A549 (cell line): Measurements from ENCODE around the gene PRKAG2. TPM values are rescaled to one million over a fixed set of nuclear protein-coding genes. Genes with fewer than 3 reads are reported as not detected.

ENCODE experiments used
- ATAC-seq, 2 experiments: fragments of 200-7000 bp in 1 of 2; fragments of >200 bp in 1 of 2; cut with Nextera tagmentation in 1 of 2; cut with Tn5 transposase in 1 of 2; 3 replicates each; pipeline versions ENCODE4 v1.8.0 to v1.9.1; 2018 to 2020; ENCODE audit warnings: mild to moderate bottlenecking in 1 of 2, moderate library complexity in 1 of 2
- CTCF ChIA-PET: fragments of 300-600 bp; sonication (Branson Sonifier 250); formaldehyde crosslinking; extraction: SDS; loops from one replicate; lab custom pipeline; 2021; ENCODE audit warnings: antibody characterized with exemption, inconsistent platforms; lab: Yijun Ruan, JAX
- POLR2A ChIA-PET: fragments of 350-600 bp; formaldehyde crosslinking; extraction: SDS; loops from one replicate; lab custom pipeline; 2021; ENCODE audit warnings: antibody characterized with exemption, inconsistent platforms; lab: Yijun Ruan, JAX
- DNase-seq, 2 experiments: peaks; one replicate each; pipeline versions ENCODE4 v3.0.0 to v3.0.0-alpha.2; 2011 to 2016; ENCODE audit warnings: low read depth in 1 of 2, low spot score in 1 of 2
- FAIRE-seq: peaks from 2 replicates; lab custom pipeline; 2011; peaks lifted over from hg19 to GRCh38; lab: Jason Lieb, UNC
- H3K27ac ChIP-seq, 2 experiments: fragments of >200 bp; sonication (Bioruptor Twin); formaldehyde crosslinking; 3 replicates each; pipeline ENCODE4 v1.5.1; 2016 to 2017
- H3K4me1 ChIP-seq: fragments of >200 bp; sonication (Bioruptor Twin); formaldehyde crosslinking; 3 replicates; pipeline ENCODE4 v1.6.1; 2016
- H3K4me2 ChIP-seq: fragments of >200 bp; sonication (Bioruptor Twin); formaldehyde crosslinking; 3 replicates; pipeline ENCODE4 v1.6.1; 2016
- H3K4me3 ChIP-seq: fragments of >200 bp; sonication (Bioruptor Twin); formaldehyde crosslinking; 3 replicates; pipeline ENCODE4 v1.5.1; 2016
- H3K9me3 ChIP-seq: fragments of >200 bp; sonication (Bioruptor Twin); formaldehyde crosslinking; 3 replicates; pipeline ENCODE4 v1.6.1; 2016
- ATOH8 ChIP-seq: fragments of 250-450 bp; sonication (Bioruptor Pico); IDR thresholded peaks from 2 replicates; pipeline ENCODE4 v1.5.0; 2020; ENCODE audit warnings: low read depth, mild to moderate bottlenecking, moderate library complexity
- BHLHE40 ChIP-seq: IDR thresholded peaks from 2 replicates; pipeline ENCODE4 v1.6.1; 2012; ENCODE audit warnings: low read depth, low read length, inconsistent platforms
- CBX8 ChIP-seq: fragments of 200-600 bp; sonication (generic); IDR thresholded peaks from 2 replicates; pipeline ENCODE4 v1.6.1; 2016
- CTCF ChIP-seq: fragments of >200 bp; sonication (Bioruptor Twin); formaldehyde crosslinking; IDR thresholded peaks from 3 replicates; pipeline ENCODE4 v1.5.1; 2016
- E2F6 ChIP-seq: IDR thresholded peaks from 2 replicates; pipeline ENCODE4 v1.6.1; 2012; ENCODE audit warnings: low read depth, borderline replicate concordance
- HOXA7 ChIP-seq: fragments of 250-450 bp; sonication (Bioruptor Pico); IDR thresholded peaks from 2 replicates; pipeline ENCODE4 v1.5.0; 2020; ENCODE audit warnings: mild to moderate bottlenecking, moderate library complexity
- JUN ChIP-seq, 2 experiments: fragments of >200 bp; sonication (Bioruptor Twin); formaldehyde crosslinking; IDR thresholded peaks; 2 replicates in 1 of 2; 3 replicates in 1 of 2; pipeline ENCODE4 v1.6.1; 2016 to 2017
- KDM1A ChIP-seq: fragments of 200-600 bp; sonication (generic); IDR thresholded peaks from 2 replicates; pipeline ENCODE4 v1.6.1; 2016; ENCODE audit warnings: low read depth, mild to moderate bottlenecking
- MAFK ChIP-seq: fragments of 450-650 bp; IDR thresholded peaks from 2 replicates; pipeline ENCODE4 v1.6.1; 2014; ENCODE audit not compliant: partially characterized antibody
- MAZ ChIP-seq: fragments of 150-350 bp; IDR thresholded peaks from 2 replicates; pipeline ENCODE4 v1.6.1; 2014; ENCODE audit warnings: antibody characterized with exemption, low read depth, low read length, borderline replicate concordance
- NFE2L2 ChIP-seq: fragments of 150-350 bp; conservative IDR thresholded peaks from 2 replicates; pipeline ENCODE4 v1.6.1; 2014; ENCODE audit warnings: low read length
- PHF8 ChIP-seq: fragments of 200-600 bp; sonication (generic); IDR thresholded peaks from 2 replicates; pipeline ENCODE4 v1.6.1; 2016; ENCODE audit warnings: low read depth, mild to moderate bottlenecking, antibody characterized with exemption, moderate library complexity, borderline replicate concordance
- RARB ChIP-seq: fragments of 250-450 bp; sonication (Bioruptor Pico); IDR thresholded peaks from 2 replicates; pipeline ENCODE4 v1.8.0; 2021; ENCODE audit warnings: mild to moderate bottlenecking, moderate library complexity
- REST ChIP-seq: fragments of 200-600 bp; sonication (generic); IDR thresholded peaks from 2 replicates; pipeline ENCODE4 v1.6.1; 2016; ENCODE audit warnings: antibody characterized with exemption, mild to moderate bottlenecking, moderate library complexity
- SMC3 ChIP-seq: fragments of >200 bp; sonication (Bioruptor Twin); formaldehyde crosslinking; IDR thresholded peaks from 3 replicates; pipeline ENCODE4 v1.6.1; 2018; ENCODE audit warnings: inconsistent platforms
- WGBS: methylation state at CpG from one replicate; pipeline ENCODE4 v1.1.6; 2017; ENCODE audit errors: missing lambda C conversion rate; 5-methylcytosine and 5-hydroxymethylcytosine counted together
- polyA plus RNA-seq, 4 experiments: library from polyadenylated mRNA; depleted of rRNA in 3 of 4; stranded (reverse); fragments of >200 nt; fragmentation: RNase III in 1 of 4; extraction: RNeasy Plus Mini Kit Qiagen cat#74134 plus additional on column Dnase treatment in 1 of 4; gene quantifications; 2 replicates in 3 of 4; 3 replicates in 1 of 4; pipeline ENCODE4 v1.2.3, GENCODE V29; 2011 to 2017
- TF ChIP-seq, protein P1 (sequence below): fragments of 450-650 bp; IDR thresholded peaks from 2 replicates; pipeline ENCODE4 v1.6.1; 2014; ENCODE audit warnings: antibody characterized with exemption

PRKAG2 gene
- polyA plus RNA-seq, 2 of the 4 experiments (the other 2 are of a cell fraction): 26.5 to 31.7 TPM

DNA sequence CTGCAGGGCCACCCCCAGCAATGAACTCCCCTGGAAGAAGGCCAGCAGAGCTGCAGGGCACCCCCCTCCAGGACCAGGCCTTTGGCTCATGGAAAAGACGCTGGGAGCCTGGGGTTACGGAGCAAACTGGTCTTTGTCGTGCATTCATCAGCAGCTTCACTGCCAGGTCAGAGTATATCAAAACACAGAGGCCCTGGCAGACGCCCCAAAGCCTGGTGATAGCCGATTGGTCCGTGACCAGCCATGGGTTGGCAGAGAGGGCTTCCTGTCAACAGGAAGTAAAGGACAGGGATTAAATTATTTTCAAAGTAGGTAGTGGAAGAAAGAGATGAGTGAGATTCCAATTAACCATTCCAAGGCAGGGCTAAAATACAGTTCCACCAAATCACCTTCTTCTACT is 9.0 kb downstream of the PRKAG2 start:
- no peak for ATAC-seq
- no peaks in the 10 kb centered on the region for H3K9me3 ChIP-seq
- TF ChIP-seq HOXA7 (CRISPR knock-in tag): no peak
- TF ChIP-seq, protein P1, sequence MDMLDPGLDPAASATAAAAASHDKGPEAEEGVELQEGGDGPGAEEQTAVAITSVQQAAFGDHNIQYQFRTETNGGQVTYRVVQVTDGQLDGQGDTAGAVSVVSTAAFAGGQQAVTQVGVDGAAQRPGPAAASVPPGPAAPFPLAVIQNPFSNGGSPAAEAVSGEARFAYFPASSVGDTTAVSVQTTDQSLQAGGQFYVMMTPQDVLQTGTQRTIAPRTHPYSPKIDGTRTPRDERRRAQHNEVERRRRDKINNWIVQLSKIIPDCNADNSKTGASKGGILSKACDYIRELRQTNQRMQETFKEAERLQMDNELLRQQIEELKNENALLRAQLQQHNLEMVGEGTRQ: no peak
- TF ChIP-seq CBX8: no peak
- DNase-seq: no peak
- no peak overlapping the region for H3K27ac ChIP-seq
- no peak overlapping the region for H3K4me3 ChIP-seq
- no peak for FAIRE-seq
- no peak overlapping the region for H3K4me2 ChIP-seq
- 56% methylated on average over 3 of the region's 6 CpGs for WGBS
- ChIA-PET POLR2A (no interaction called here), CTCF (interaction anchor here (0.7 to 6.0 kb wide), 3 partner anchors 9 to 85 kb away, joined by 3 to 45 read pairs (median 5); no protein-coding TSS in a partner anchor)
- peaks cover 8% of the 10 kb centered on the region; the same call in 2 of the 3 replicates for H3K4me1 ChIP-seq

GRCh38 chr7:151866761-151867655 is 9.9 kb downstream of the PRKAG2 start:
- CTCF ChIA-PET: interaction anchor here (1.3 to 6.0 kb wide), 2 partner anchors 66 to 84 kb away, joined by 3 to 45 read pairs; no protein-coding TSS in a partner anchor
- WGBS: 78% methylated on average over 15 of the region's 18 CpGs
- no peak for FAIRE-seq

DNA sequence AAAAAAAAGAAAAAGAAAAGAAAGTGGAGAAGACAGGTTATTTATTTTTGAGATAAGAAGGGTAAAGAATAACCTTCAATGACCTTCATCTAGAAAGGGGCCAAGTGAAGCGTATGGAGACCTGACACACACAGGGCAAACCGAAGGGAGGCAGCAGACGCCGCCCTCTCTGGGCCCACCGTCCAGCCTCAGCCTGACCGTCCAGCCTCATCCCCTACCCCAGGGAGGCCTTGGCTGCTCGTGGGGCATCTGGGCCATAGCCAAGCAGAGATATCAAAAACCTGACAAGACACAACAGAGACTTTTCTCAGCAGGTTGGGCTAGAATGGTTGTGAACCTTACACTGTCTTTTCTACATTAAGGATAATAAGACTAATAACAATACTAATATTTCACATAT is 10.9 kb downstream of the PRKAG2 start:
- 78% methylated on average over 7 of the region's 7 CpGs for WGBS
- ATAC-seq: no peak
- FAIRE-seq: no peak
- no peak overlapping the region for H3K4me2 ChIP-seq
- no peak overlapping the region for H3K27ac ChIP-seq
- no peaks in the 10 kb centered on the region for H3K9me3 ChIP-seq
- no peak overlapping the region for H3K4me3 ChIP-seq
- peaks cover 8% of the 10 kb centered on the region; the same call in 2 of the 3 replicates for H3K4me1 ChIP-seq
- ChIA-PET POLR2A (no interaction called here), CTCF (interaction anchor here (1.3 to 6.0 kb wide), 2 partner anchors 67 to 83 kb away, joined by 3 to 45 read pairs; no protein-coding TSS in a partner anchor)
- no peak for DNase-seq
- TF ChIP-seq NFE2L2: no peak
- no peak for TF ChIP-seq CTCF
- TF ChIP-seq SMC3: no peak
- TF ChIP-seq MAZ: no peak
- no peak for TF ChIP-seq ATOH8
- no peak for TF ChIP-seq BHLHE40
- no peak for TF ChIP-seq E2F6
- no peak for TF ChIP-seq JUN (IDR thresholded peaks at IDR 0.05)
- TF ChIP-seq PHF8: no peak
- TF ChIP-seq RARB (CRISPR knock-in tag): no peak

More at GRCh38 chr7:151866761-151867655, 9.9 kb downstream of the PRKAG2 start:
- DNase-seq (no peak), ATAC-seq (no peak)
- H3K4me1 ChIP-seq: peaks cover 8% of the 10 kb centered on the region; the same call in 2 of the 3 replicates
- TF ChIP-seq MAFK (no peak), KDM1A (no peak), REST (no peak)
- TF ChIP-seq, all 56 proteins: peak for 0
- no peak overlapping the region for H3K4me3 ChIP-seq
- no peak overlapping the region for H3K4me2 ChIP-seq
- no peak overlapping the region for H3K27ac ChIP-seq
- no peaks in the 10 kb centered on the region for H3K9me3 ChIP-seq
- POLR2A ChIA-PET: no interaction called here
